IMR-90 (cell line): ENCODE results near the gene MMRN2. TPM values are rescaled to one million over a fixed set of nuclear protein-coding genes. Genes with fewer than 3 reads are reported as not detected.
A peak's percentile ranks its signal among the peaks of the same experiment; 100 is the strongest.

Experiments
- ATAC-seq: fragments of 200-7000 bp; cut with Tn5 transposase; 2 replicates; pipeline ENCODE4 v1.9.1; 2020; ENCODE audit warnings: low read depth, mild to moderate bottlenecking, moderate library complexity
- BruUV-seq: library from RNA; stranded (reverse); fragments of 400-500 nt; replicated peaks from 2 replicates; lab custom pipeline; 2021; lab: Mats Ljungman, UMichigan
- CTCF ChIA-PET: fragments of 300-600 bp; formaldehyde crosslinking; extraction: SDS; loops from one replicate; lab custom pipeline; 2021; ENCODE audit warnings: antibody characterized with exemption; lab: Yijun Ruan, JAX
- POLR2A ChIA-PET: fragments of 300-600 bp; sonication (Branson Sonifier 250); formaldehyde crosslinking; loops from one replicate; lab custom pipeline; 2022; ENCODE audit warnings: antibody characterized with exemption; ENCODE audit not compliant: unreplicated experiment; lab: Charles Lee
- DNase-seq: peaks from one replicate; pipeline ENCODE4 v3.0.0; 2013
- H2AFZ ChIP-seq: replicated peaks from 2 replicates; pipeline ENCODE3; 2013; ENCODE audit warnings: low read length, mild to moderate bottlenecking; ENCODE audit not compliant: poor library complexity
- H2AK5ac ChIP-seq: 2 replicates; pipeline ENCODE4 v1.6.1; 2013; ENCODE audit warnings: low read depth, low read length, inconsistent platforms
- H2AK9ac ChIP-seq: replicated peaks from 2 replicates; pipeline ENCODE3; 2013; ENCODE audit warnings: mild to moderate bottlenecking, low read depth, low read length, moderate library complexity; ENCODE audit not compliant: poor library complexity
- H2BK120ac ChIP-seq: 2 replicates; pipeline ENCODE4 v1.6.1; 2013; ENCODE audit warnings: low read depth, low read length, inconsistent platforms
- H2BK15ac ChIP-seq: 3 replicates; pipeline ENCODE4 v1.6.1; 2013; ENCODE audit warnings: low read depth, low read length, inconsistent platforms
- H2BK20ac ChIP-seq: 2 replicates; pipeline ENCODE4 v1.6.1; 2013; ENCODE audit warnings: low read depth, mild to moderate bottlenecking, inconsistent platforms, low read length, moderate library complexity
- H2BK5ac ChIP-seq: 2 replicates; pipeline ENCODE4 v1.6.1; 2013; ENCODE audit warnings: mild to moderate bottlenecking, low read depth, low read length, inconsistent platforms; ENCODE audit not compliant: poor library complexity, severe bottlenecking
- H3K14ac ChIP-seq: replicated peaks from 2 replicates; pipeline ENCODE4 v1.6.1; 2013; ENCODE audit warnings: low read depth, low read length, inconsistent platforms
- H3K18ac ChIP-seq: 2 replicates; pipeline ENCODE4 v1.6.1; 2013; ENCODE audit warnings: low read depth, low read length, control low read depth
- H3K23ac ChIP-seq: 2 replicates; pipeline ENCODE4 v1.6.1; 2013; ENCODE audit warnings: low read depth, low read length, inconsistent platforms
- H3K27ac ChIP-seq: 2 replicates; pipeline ENCODE4 v1.5.1; 2013; ENCODE audit warnings: mild to moderate bottlenecking, control low read depth, low read length; ENCODE audit not compliant: insufficient read depth
- H3K27me3 ChIP-seq: 2 replicates; pipeline ENCODE4 v1.6.1; 2013; ENCODE audit warnings: low read length; ENCODE audit not compliant: control insufficient read depth, insufficient read depth
- H3K36me3 ChIP-seq: 2 replicates; pipeline ENCODE4 v1.6.1; 2013; ENCODE audit warnings: low read length, mixed read lengths; ENCODE audit not compliant: control insufficient read depth, insufficient read depth
- H3K4ac ChIP-seq: 2 replicates; pipeline ENCODE4 v1.6.1; 2013; ENCODE audit warnings: low read depth, low read length, inconsistent platforms
- H3K4me1 ChIP-seq: 2 replicates; pipeline ENCODE4 v1.6.1; 2013; ENCODE audit warnings: low read length, mixed read lengths; ENCODE audit not compliant: control insufficient read depth, insufficient read depth
- H3K4me2 ChIP-seq: 2 replicates; pipeline ENCODE4 v1.6.1; 2013; ENCODE audit warnings: low read depth, mild to moderate bottlenecking, control low read depth, low read length, moderate library complexity
- H3K4me3 ChIP-seq: 2 replicates; pipeline ENCODE4 v1.5.1; 2013; ENCODE audit warnings: low read depth, mild to moderate bottlenecking, control low read depth, low read length, moderate library complexity; ENCODE audit not compliant: insufficient read depth
- H3K56ac ChIP-seq: 2 replicates; pipeline ENCODE4 v1.6.1; 2013; ENCODE audit warnings: low read length, inconsistent platforms; ENCODE audit not compliant: insufficient read depth; ENCODE audit errors: extremely low read depth
- H3K79me1 ChIP-seq, 2 experiments: 2 replicates each; pipeline ENCODE4 v1.6.1; 2013; ENCODE audit warnings: low read length in 2 of 2, inconsistent platforms in 1 of 2, low read depth in 1 of 2
- H3K9ac ChIP-seq: 2 replicates; pipeline ENCODE4 v1.6.1; 2013; ENCODE audit warnings: low read depth, low read length, control low read depth
- H3K9me1 ChIP-seq: 2 replicates; pipeline ENCODE4 v1.6.1; 2013; ENCODE audit warnings: low read length, inconsistent platforms; ENCODE audit not compliant: insufficient read depth
- H3K9me3 ChIP-seq: 2 replicates; pipeline ENCODE4 v1.6.1; 2013; ENCODE audit warnings: low read length; ENCODE audit not compliant: control insufficient read depth, insufficient read depth
- H4K20me1 ChIP-seq: 2 replicates; pipeline ENCODE4 v1.6.1; 2013; ENCODE audit warnings: low read length, inconsistent platforms; ENCODE audit not compliant: insufficient read depth
- H4K5ac ChIP-seq: 2 replicates; pipeline ENCODE4 v1.6.1; 2013; ENCODE audit warnings: mild to moderate bottlenecking, low read depth, low read length, control low read depth
- H4K8ac ChIP-seq, 2 experiments: 2 replicates each; pipeline ENCODE4 v1.6.1; 2013; ENCODE audit warnings: low read depth in 2 of 2, low read length in 2 of 2, control low read depth in 1 of 2, inconsistent platforms in 1 of 2
- H4K91ac ChIP-seq: 2 replicates; pipeline ENCODE4 v1.6.1; 2013; ENCODE audit warnings: low read depth, low read length, inconsistent platforms; ENCODE audit not compliant: insufficient read depth
- BHLHE40 ChIP-seq: fragments of 150-350 bp; IDR thresholded peaks from 2 replicates; pipeline ENCODE4 v1.6.1; 2016; ENCODE audit warnings: mild to moderate bottlenecking, low read depth, low read length
- CEBPB ChIP-seq: IDR thresholded peaks from 2 replicates; pipeline ENCODE4 v1.6.1; 2012; ENCODE audit warnings: low read depth, low read length, improper control_type of control experiment
- CHD1 ChIP-seq: IDR thresholded peaks from 2 replicates; pipeline ENCODE4 v1.6.1; 2012; ENCODE audit warnings: low read depth, low read length, improper control_type of control experiment
- MAFK ChIP-seq: IDR thresholded peaks from 2 replicates; pipeline ENCODE4 v1.6.1; 2012; ENCODE audit warnings: low read depth, low read length, improper control_type of control experiment
- MAZ ChIP-seq: IDR thresholded peaks from 2 replicates; pipeline ENCODE4 v1.6.1; 2012; ENCODE audit warnings: low read depth, mild to moderate bottlenecking, low read length, improper control_type of control experiment, moderate library complexity, borderline replicate concordance
- POLR2A ChIP-seq: IDR thresholded peaks from 2 replicates; pipeline ENCODE4 v1.6.1; 2012; ENCODE audit warnings: mild to moderate bottlenecking, low read depth, low read length
- RAD21 ChIP-seq: IDR thresholded peaks from 2 replicates; pipeline ENCODE4 v1.6.1; 2012; ENCODE audit warnings: low read length, improper control_type of control experiment
- RCOR1 ChIP-seq: IDR thresholded peaks from 2 replicates; pipeline ENCODE4 v1.6.1; 2012; ENCODE audit warnings: mild to moderate bottlenecking, low read length, improper control_type of control experiment; ENCODE audit not compliant: insufficient replicate concordance
- RFX5 ChIP-seq: IDR thresholded peaks from 2 replicates; pipeline ENCODE4 v1.8.0; 2012; ENCODE audit warnings: low read depth, mild to moderate bottlenecking, low read length, moderate library complexity
- SMC3 ChIP-seq: fragments of 150-350 bp; IDR thresholded peaks from 2 replicates; pipeline ENCODE4 v1.6.1; 2016; ENCODE audit warnings: low read depth, mild to moderate bottlenecking, antibody characterized with exemption, low read length, moderate library complexity
- WGBS, 2 experiments: methylation state at CpG; one replicate each; pipeline versions ENCODE4 v1.1.5 to v1.1.7; 2013; ENCODE audit warnings: missing lambda C conversion rate in 2 of 2; ENCODE audit not compliant: insufficient read length in 1 of 2; ENCODE audit errors: extremely low coverage in 2 of 2; 5-methylcytosine and 5-hydroxymethylcytosine counted together
- dilution Hi-C: fragments of 300-500 bp; cut with HindIII; formaldehyde crosslinking; loops from one replicate; pipeline ENCODE4 v1.14.3; 2018; ENCODE audit warnings: low sequenced_read_pairs; ENCODE audit not compliant: unreplicated experiment
- in situ Hi-C: fragments of 300-500 bp; cut with MboI; formaldehyde crosslinking; loops from 3 replicates; pipeline ENCODE4 v1.14.3; 2019; ENCODE audit warnings: low sequenced_read_pairs, inconsistent platforms, mixed read lengths
- intact Hi-C: fragments of 100-400 bp; cut with micrococcal nuclease; formaldehyde crosslinking; loops from 2 replicates; pipeline ENCODE4 v1.10.0; 2022
- polyA plus RNA-seq, 3 experiments: library from polyadenylated mRNA; depleted of rRNA; stranded (reverse); fragments of >200 nt; gene quantifications; 2 replicates each; pipeline ENCODE4 v1.2.3, GENCODE V29; 2012; ENCODE audit warnings: low replicate concordance in 1 of 3
- total RNA-seq: library from RNA; depleted of rRNA; stranded (reverse); fragments of >200 nt; gene quantifications from 2 replicates; pipeline ENCODE4 v1.2.3, GENCODE V29; 2012
- TF ChIP-seq, protein P1 (sequence below): fragments of 150-350 bp; IDR thresholded peaks from 2 replicates; pipeline ENCODE4 v1.6.1; 2016; ENCODE audit warnings: low read depth, mild to moderate bottlenecking, low read length, moderate library complexity, borderline replicate concordance
- TF ChIP-seq, protein P2 (sequence below): conservative IDR thresholded peaks from 2 replicates; pipeline ENCODE4 v1.5.1; 2012; ENCODE audit warnings: mild to moderate bottlenecking, low read depth, low read length, improper control_type of control experiment

The MMRN2 gene
- total and polyA plus RNA-seq, 2 of the 4 experiments (the other 2 are of a cell fraction), result 1.6 to 1.8 TPM

DNA sequence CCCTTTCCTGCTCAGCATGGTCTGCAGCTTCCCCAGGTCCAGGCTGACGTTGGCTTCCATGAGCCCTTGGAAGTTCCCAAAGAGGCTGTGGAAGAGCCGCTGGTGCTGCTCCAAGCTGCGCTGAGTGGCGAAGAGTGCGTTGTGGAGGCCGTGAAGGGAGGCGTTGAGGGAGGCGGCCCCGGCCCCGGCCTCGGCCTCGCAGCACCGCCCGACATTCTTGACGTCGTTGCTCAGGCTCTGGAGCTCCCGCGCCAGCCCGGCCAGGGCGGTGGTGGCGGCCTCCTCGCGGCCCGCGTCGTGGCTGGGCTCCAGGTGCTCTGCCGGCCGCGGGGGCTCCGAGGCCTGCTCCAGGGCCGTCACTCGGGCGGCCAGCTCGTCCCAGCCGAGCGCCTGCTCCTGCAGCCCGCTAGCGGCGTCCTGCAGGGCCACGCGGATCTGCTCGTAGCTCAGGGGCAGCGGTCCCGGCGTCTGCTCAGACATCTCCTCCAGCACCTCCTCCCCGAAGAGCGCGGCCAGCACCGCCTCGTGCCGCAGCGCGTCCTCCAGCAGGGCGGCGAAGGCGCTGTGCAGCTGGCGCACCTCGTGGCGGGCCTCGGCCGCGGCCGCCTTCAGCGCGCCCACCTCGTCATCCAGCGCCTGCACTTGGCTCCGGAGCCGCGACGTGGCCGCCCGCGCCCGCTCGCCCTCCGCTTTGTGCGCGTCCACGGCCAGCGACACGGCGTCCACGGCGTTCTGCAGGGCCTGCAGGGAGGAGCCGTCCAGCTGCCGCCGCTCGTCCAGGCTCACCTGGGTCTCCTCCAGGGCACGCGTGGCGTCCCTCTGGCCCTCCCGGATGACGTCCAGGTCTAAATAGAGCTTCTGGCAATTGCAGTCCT is 14.7 kb downstream of the MMRN2 start:
- intact Hi-C loops (no loop called here), in situ Hi-C loops (no loop called here)
- CTCF ChIA-PET, result no interaction called here

More for the DNA sequence above, 14.7 kb downstream of the MMRN2 start:
- BruUV-seq, result no TSS peak
- Histone ChIP-seq H2AFZ (peak overlapping the region; percentile 72), H3K27ac (no peak overlapping the region), H4K5ac (no peak overlapping the region), H3K23ac (no peak overlapping the region), H2BK20ac (no peak overlapping the region), H3K4ac (no peak overlapping the region), H3K27me3 (peaks cover 9% of the 10 kb centered on the region), H2BK5ac (no peak overlapping the region), H3K9ac (no peak overlapping the region), H2AK5ac (no peak overlapping the region), H3K4me1 (no peaks in the 10 kb centered on the region), H3K4me3 (no peak overlapping the region), H3K9me1 (peaks cover under 1% of the 10 kb centered on the region; the same call in 1 of the 2 replicates), H4K20me1 (no peaks in the 10 kb centered on the region), H3K9me3 (no peaks in the 10 kb centered on the region), H2BK15ac (no peak overlapping the region), H4K8ac (no peak overlapping the region), H3K18ac (no peak overlapping the region), H2AK9ac (peak overlapping the region; percentile 72), H4K91ac (no peak overlapping the region), H3K4me2 (no peak overlapping the region), H3K36me3 (no peaks in the 10 kb centered on the region), H3K79me1 (no peaks in the 10 kb centered on the region), H3K14ac (no peak overlapping the region), H2BK120ac (no peak overlapping the region), H3K56ac (no peak overlapping the region)
- TF ChIP-seq RCOR1 (no peak), CEBPB (no peak), MAZ (no peak), BHLHE40 (no peak), RAD21 (no peak), CHD1 (no peak), POLR2A (no peak), RFX5 (no peak), SMC3 (no peak), MAFK (no peak)
- TF ChIP-seq, protein P1, sequence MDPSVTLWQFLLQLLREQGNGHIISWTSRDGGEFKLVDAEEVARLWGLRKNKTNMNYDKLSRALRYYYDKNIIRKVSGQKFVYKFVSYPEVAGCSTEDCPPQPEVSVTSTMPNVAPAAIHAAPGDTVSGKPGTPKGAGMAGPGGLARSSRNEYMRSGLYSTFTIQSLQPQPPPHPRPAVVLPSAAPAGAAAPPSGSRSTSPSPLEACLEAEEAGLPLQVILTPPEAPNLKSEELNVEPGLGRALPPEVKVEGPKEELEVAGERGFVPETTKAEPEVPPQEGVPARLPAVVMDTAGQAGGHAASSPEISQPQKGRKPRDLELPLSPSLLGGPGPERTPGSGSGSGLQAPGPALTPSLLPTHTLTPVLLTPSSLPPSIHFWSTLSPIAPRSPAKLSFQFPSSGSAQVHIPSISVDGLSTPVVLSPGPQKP, result no peak
- TF ChIP-seq, protein P2, sequence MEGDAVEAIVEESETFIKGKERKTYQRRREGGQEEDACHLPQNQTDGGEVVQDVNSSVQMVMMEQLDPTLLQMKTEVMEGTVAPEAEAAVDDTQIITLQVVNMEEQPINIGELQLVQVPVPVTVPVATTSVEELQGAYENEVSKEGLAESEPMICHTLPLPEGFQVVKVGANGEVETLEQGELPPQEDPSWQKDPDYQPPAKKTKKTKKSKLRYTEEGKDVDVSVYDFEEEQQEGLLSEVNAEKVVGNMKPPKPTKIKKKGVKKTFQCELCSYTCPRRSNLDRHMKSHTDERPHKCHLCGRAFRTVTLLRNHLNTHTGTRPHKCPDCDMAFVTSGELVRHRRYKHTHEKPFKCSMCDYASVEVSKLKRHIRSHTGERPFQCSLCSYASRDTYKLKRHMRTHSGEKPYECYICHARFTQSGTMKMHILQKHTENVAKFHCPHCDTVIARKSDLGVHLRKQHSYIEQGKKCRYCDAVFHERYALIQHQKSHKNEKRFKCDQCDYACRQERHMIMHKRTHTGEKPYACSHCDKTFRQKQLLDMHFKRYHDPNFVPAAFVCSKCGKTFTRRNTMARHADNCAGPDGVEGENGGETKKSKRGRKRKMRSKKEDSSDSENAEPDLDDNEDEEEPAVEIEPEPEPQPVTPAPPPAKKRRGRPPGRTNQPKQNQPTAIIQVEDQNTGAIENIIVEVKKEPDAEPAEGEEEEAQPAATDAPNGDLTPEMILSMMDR, result no peak
- POLR2A ChIA-PET, result no interaction called here
- dilution Hi-C loops, result no loop called here
- no peak for ATAC-seq
- 58% methylated on average over 64 of the region's 94 CpGs; no CpG with 5 or more reads in 1 of the 2 experiments for WGBS, 2 experiments
- no peak for DNase-seq
